Activated naive CD8-positive, alpha-beta T cell treated with anti-CD3 and anti-CD28 coated beads, Interleukin-2, amount 50 U/mL, for 16 hours (primary cell): ENCODE data around the gene MEPCE.

Source experiments
- DNase-seq: peaks from one replicate; pipeline ENCODE4 v3.0.0-alpha.2; 2020; ENCODE audit warnings: low read depth, low spot score

Gene MEPCE

GRCh38 chr7:100457033-100457432 is 27.4 kb downstream of the MEPCE start:
- no peak for DNase-seq

GRCh38 chr7:100464210-100464660 is 34.6 kb downstream of the MEPCE start, which contains the start of gene SPACDR:
Gene SPACDR (minus strand): TSS chr7:100464260. CDS start chr7:100464025, 235 bp downstream.
- no peak for DNase-seq

DNA sequence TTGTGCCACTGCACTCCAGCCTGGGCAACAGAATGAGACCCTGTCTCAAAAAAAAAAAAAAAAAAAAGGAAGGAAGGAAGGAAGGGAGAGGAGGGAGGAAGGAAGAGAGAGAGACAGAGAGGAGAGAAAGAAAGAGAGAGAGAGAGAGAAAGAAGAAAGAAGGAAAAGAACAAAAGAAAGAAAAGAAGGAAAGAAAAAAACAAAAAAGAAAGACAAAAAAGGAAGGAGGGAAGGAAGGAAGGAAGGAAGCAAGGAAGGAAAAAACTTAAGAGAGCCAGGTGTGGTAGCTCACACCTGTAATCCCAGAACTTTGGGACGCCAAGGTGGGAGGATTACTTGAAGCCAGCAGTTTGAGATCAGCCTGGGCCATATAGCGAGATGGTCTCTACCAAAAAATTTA is 35.2 kb downstream of the MEPCE start:
- DNase-seq = no peak

GRCh38 chr7:100465299-100465698 is 35.7 kb downstream of the MEPCE start:
- DNase-seq = no peak

- no peak for DNase-seq
Observed at GRCh38 chr7:100465702-100466311, 36.2 kb downstream of the MEPCE start.

GRCh38 chr7:100466653-100467605 is 37.3 kb downstream of the MEPCE start:
- no peak for DNase-seq

- DNase-seq = no peak
Observed at GRCh38 chr7:100467638-100468373, 38.2 kb downstream of the MEPCE start.

- peak; percentile 51 for DNase-seq
Observed at GRCh38 chr7:100469227-100470044, 39.8 kb downstream of the MEPCE start.

GRCh38 chr7:100471021-100471420 is 41.4 kb downstream of the MEPCE start:
- no peak for DNase-seq

GRCh38 chr7:100472121-100472851 is 42.7 kb downstream of the MEPCE start:
- DNase-seq = no peak

- no peak for DNase-seq
Observed at GRCh38 chr7:100472854-100473499, 43.3 kb downstream of the MEPCE start.

GRCh38 chr7:100475549-100475948 is 45.9 kb downstream of the MEPCE start:
- no peak for DNase-seq

DNA sequence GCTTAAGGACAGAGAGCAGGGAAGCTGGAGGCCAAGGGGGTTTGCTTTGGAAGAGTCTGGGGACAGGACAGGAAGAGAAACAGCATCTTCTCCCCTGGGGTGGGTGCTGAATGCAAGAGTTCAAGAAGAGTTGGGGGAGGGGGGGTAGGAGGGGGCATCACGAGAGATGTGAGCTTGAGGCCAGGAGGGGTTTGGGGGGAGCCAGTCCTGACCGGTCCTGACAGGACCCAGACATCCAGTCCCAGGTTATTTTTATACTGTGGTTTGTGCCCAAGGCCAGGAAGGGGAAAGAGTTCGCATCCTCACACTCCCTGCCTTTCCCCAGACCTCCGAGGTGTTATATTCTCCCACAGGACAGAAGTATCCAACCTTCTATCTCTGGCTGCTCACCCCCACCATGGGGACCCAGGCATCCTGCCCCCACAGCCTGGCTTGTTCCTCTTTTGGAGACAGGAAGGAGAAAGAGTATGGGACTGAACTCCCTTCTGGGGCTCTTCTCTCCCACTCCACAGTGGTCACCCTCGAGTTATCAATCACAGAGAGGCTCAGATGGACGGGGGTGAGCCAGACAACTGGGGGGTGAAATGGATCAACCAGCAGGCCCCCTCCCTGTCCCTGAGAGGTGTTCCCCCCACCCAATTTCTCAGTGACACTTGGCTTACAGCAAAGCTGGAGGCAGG is 46.6 kb downstream of the MEPCE start:
- no peak for DNase-seq

DNA sequence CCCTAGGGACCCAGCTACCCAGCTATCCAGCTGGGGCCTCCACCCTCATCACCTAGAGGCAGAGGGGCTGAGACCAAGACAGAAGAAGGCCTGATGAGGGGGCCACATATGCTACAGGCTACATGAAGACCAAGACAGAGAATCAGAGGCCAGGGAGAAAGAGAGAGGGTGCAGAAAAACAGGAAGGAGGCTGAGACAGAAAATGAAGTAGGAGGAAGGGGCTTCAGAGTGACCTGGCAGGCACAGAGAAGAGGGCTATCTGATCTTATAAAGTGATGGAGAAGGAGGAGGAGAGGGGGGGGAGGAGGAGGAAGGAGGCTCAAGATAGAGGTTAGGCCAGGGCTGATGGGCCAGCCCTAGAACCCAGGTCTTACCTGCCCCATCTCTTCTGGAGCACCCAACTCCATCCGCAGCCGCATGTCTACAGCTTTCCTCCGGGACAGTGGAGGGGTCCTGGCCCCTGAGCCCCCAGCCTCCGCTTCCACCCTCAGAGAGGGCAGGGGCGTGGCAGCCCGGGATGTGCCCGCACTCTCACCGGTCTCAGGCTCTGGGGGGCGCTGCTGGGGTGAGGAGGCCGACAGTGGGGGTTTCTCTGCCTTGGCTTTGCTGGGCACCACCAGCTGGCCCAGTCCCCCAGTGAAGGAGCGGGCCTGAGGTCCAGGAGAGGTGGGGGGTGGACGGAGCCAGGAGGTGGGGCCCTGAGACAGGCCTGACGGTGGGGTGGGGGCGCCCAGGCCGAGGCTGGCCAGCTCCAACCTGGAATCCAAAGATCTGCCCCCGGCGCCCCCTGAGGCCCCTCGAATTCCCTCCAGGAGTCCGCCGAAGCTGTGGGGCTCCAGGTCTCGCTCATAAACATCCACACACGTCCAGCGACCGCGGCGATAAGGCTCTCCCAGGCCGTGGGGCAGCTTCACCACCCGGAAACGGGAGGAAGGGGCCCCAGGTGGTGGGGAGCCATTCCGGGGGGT is 47.6 kb downstream of the MEPCE start:
- no peak for DNase-seq

DNA sequence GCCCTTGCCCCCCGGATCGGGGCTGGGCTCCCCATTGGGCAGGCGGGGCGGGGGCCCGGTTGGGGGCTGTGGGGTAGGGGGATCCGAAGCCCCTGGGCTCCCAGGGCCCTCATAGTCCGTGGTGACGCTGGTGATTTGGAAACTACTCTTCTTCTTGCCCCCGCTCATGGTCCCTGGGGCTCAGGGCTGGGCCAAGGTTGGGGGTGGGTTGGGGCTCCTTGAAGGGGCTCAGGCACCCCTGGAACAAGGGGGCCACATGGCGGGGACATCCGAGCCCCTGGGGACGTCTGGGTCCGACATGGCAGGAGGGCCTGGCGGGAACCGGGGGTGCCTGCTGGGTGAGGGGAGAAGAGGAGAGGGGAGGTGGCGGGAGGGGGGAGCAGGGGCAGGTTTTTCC is 48.2 kb downstream of the MEPCE start:
- DNase-seq = no peak

DNA sequence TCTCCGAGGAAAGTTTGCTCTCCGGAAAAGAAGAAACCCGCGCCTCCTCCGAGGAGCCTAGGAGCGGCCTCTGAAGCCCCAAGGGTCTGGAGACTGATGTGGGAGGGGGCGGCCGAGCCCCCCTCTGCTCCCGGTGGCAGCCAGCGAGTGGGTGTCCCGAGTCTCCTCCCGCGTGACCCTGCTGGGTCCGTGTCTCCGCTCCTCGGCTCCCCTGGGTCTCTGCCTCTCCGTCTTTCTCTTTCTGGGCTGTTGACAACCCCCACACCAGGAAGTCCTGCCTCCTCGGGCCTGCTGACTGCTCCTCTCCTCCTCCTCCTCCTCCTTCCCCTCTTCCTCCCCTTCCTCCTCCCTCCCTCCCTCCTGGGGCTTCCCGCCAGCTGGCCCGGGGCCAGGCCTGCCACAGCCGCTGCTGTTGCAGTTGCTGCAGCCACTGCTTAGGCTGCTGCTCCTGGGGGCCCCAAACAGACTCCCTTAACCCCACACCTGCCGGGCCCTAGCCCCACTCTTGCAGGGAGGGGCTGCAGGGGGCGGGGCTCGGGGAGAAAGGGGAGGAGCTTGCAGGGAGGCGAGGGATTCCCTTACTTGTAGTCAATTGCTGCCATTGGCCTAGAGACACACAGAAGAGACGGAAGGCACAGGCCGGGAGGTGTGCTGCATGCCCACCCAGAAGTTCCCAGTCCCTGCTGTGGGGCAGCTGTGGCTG is 49.5 kb downstream of the MEPCE start, which contains the start of gene TSC22D4:
Gene TSC22D4 (minus strand): TSS at position 257 of the 703 bp plus-strand sequence. CDS start 1,176 bp downstream, outside the sequence.
- peak; percentile 70 for DNase-seq

GRCh38 chr7:100481466-100481865 is 51.8 kb downstream of the MEPCE start:
- DNase-seq = no peak

GRCh38 chr7:100482728-100483089 is 53.1 kb downstream of the MEPCE start:
- no peak for DNase-seq
